OCI-LY7 (cell line): ENCODE data around the gene CWC22. TPM values are rescaled to one million over a fixed set of nuclear protein-coding genes. Genes with fewer than 3 reads are reported as not detected.
"Not testable (repeated sequence)": the region's sequence is repeated elsewhere in the genome, so short reads cannot be mapped to it uniquely, and the experiment has no call there.

Experiments
- BruUV-seq: library from RNA; stranded (reverse); fragments of 400-500 nt; replicated peaks from 2 replicates; lab custom pipeline; 2021; lab: Mats Ljungman, UMichigan
- CTCF ChIA-PET: fragments of 300-600 bp; sonication (Branson Sonifier 250); formaldehyde crosslinking; loops from one replicate; lab custom pipeline; 2022; ENCODE audit warnings: antibody characterized with exemption; ENCODE audit not compliant: unreplicated experiment; lab: Charles Lee
- POLR2A ChIA-PET: fragments of 300-600 bp; sonication (Branson Sonifier 250); formaldehyde crosslinking; loops from one replicate; lab custom pipeline; 2022; ENCODE audit warnings: antibody characterized with exemption; lab: Charles Lee
- DNase-seq: peaks from one replicate; pipeline ENCODE4 v3.0.0-alpha.2; 2015; ENCODE audit warnings: low spot score
- H2AFZ ChIP-seq: fragments of 200-600 bp; sonication (generic), shearing (Covaris generic); 2 replicates; pipeline ENCODE4 v1.6.1; 2014; ENCODE audit warnings: mild to moderate bottlenecking, antibody characterized with exemption, low read length, moderate library complexity
- H3K27ac ChIP-seq: fragments of 200-600 bp; sonication (generic); 2 replicates; pipeline ENCODE4 v1.5.1; 2014; ENCODE audit warnings: mixed run types, low read depth, mild to moderate bottlenecking, moderate library complexity, low read length, inconsistent platforms; ENCODE audit not compliant: poor library complexity, severe bottlenecking
- H3K36me3 ChIP-seq: fragments of 200-600 bp; sonication (generic); 2 replicates; pipeline ENCODE4 v1.6.1; 2014; ENCODE audit warnings: mild to moderate bottlenecking, antibody characterized with exemption, low read length, moderate library complexity, mixed read lengths; ENCODE audit not compliant: insufficient read depth
- H3K4me1 ChIP-seq: fragments of 200-600 bp; sonication (generic); 2 replicates; pipeline ENCODE4 v1.5.1; 2014; ENCODE audit warnings: mild to moderate bottlenecking, low read length; ENCODE audit not compliant: insufficient read depth, poor library complexity, severe bottlenecking
- H3K4me2 ChIP-seq: fragments of 200-600 bp; sonication (generic); 2 replicates; pipeline ENCODE4 v1.6.1; 2014; ENCODE audit warnings: mild to moderate bottlenecking, low read length
- H3K4me3 ChIP-seq: fragments of 200-600 bp; sonication (generic); 2 replicates; pipeline ENCODE4 v1.5.1; 2014; ENCODE audit warnings: mild to moderate bottlenecking, low read depth, low read length; ENCODE audit not compliant: poor library complexity, severe bottlenecking
- H3K79me2 ChIP-seq: fragments of 200-600 bp; sonication (generic); 2 replicates; pipeline ENCODE4 v1.6.1; 2016; ENCODE audit warnings: low read depth, mild to moderate bottlenecking, low read length, moderate library complexity, mixed read lengths; ENCODE audit not compliant: insufficient read depth
- H3K9me2 ChIP-seq: fragments of 200-600 bp; sonication (generic); 2 replicates; pipeline ENCODE4 v1.6.1; 2016; ENCODE audit warnings: mild to moderate bottlenecking, low read length, mixed read lengths; ENCODE audit not compliant: insufficient read depth
- H3K9me3 ChIP-seq: fragments of 200-600 bp; sonication (generic); 2 replicates; pipeline ENCODE4 v1.6.1; 2014; ENCODE audit warnings: mild to moderate bottlenecking, mixed run types, low read length, mixed read lengths
- H4K20me1 ChIP-seq: fragments of 200-600 bp; sonication (generic); 2 replicates; pipeline ENCODE4 v1.6.1; 2014; ENCODE audit warnings: mild to moderate bottlenecking, antibody characterized with exemption, low read length, moderate library complexity, mixed read lengths; ENCODE audit not compliant: insufficient read depth
- EZH2phosphoT487 ChIP-seq: fragments of 200-600 bp; sonication (generic); IDR thresholded peaks from 2 replicates; pipeline ENCODE4 v1.6.1; 2018; ENCODE audit warnings: low read depth, borderline replicate concordance, mild to moderate bottlenecking, mixed run types, antibody characterized with exemption, low read length, moderate library complexity, mixed read lengths
- intact Hi-C: fragments of 100-400 bp; cut with micrococcal nuclease; formaldehyde crosslinking; loops from one replicate; pipeline ENCODE4 v1.10.0; 2022; ENCODE audit not compliant: unreplicated experiment
- total RNA-seq, 2 experiments: library from RNA; depleted of rRNA in 1 of 2; stranded (reverse); fragments of >200 nt in 1 of 2; shearing (Covaris generic) in 1 of 2; gene quantifications; 2 replicates each; pipeline ENCODE4 v1.2.3, GENCODE V29; 2014 to 2022
- TF ChIP-seq, protein P1 (sequence below): fragments of 200-600 bp; sonication (generic); conservative IDR thresholded peaks from 2 replicates; pipeline ENCODE4 v1.5.1; 2014; ENCODE audit warnings: mild to moderate bottlenecking, antibody characterized with exemption, low read length, moderate library complexity, mixed read lengths

Gene CWC22
- total RNA-seq, 2 experiments from 2014 or later: 11.6 to 20.0 TPM

DNA sequence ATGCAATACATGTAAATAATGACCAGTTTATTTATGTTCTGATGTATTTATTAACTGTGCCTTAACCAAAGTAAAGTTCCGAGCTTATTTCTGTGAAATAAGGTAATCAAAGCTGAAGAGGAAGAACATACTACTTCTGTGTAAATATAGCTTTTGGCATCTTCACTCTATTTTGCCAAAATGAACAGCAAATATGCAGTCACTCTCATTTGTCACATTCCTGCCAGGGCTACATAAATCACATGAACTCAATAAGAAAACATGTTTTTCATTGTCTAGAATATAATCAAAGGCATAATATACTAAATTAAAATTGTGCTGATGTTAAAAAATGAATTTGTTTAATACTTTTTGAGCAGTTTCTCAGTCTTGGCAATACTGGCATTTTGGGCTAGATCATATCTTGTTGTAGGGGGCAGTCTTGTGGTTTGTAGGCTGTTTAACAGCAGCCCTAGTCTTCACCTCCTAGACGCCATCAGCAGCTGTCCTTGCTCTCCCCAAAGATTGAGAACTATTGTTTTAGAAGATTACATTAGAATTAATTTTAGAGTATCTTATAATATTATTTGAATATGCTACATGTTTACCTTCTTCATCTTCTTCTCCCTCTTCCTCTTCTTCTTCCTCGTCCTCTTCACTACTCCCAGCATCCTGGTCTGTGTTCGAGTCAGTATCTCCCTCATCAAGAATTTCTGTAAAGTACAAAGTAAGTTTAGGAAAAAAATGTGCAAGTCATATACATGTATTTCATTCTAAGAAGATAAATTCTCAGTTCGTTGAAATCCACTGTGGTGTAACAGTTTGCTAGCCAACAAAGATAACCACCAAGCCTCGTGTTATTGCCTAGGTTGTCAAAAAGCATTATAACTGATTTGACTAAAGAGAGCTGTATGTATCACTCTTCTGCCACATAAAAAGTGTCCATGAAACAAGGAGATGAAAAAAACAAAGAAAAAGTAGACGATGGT, 41.5 kb downstream of the CWC22 start:
- no peaks in the 10 kb centered on the region for H3K79me2 ChIP-seq
- TF ChIP-seq, protein P1, sequence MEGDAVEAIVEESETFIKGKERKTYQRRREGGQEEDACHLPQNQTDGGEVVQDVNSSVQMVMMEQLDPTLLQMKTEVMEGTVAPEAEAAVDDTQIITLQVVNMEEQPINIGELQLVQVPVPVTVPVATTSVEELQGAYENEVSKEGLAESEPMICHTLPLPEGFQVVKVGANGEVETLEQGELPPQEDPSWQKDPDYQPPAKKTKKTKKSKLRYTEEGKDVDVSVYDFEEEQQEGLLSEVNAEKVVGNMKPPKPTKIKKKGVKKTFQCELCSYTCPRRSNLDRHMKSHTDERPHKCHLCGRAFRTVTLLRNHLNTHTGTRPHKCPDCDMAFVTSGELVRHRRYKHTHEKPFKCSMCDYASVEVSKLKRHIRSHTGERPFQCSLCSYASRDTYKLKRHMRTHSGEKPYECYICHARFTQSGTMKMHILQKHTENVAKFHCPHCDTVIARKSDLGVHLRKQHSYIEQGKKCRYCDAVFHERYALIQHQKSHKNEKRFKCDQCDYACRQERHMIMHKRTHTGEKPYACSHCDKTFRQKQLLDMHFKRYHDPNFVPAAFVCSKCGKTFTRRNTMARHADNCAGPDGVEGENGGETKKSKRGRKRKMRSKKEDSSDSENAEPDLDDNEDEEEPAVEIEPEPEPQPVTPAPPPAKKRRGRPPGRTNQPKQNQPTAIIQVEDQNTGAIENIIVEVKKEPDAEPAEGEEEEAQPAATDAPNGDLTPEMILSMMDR: no peak
- TF ChIP-seq EZH2phosphoT487: no peak
- no peaks in the 10 kb centered on the region for H4K20me1 ChIP-seq
- no peak for DNase-seq
- no peak overlapping the region for H2AFZ ChIP-seq
- H3K36me3 ChIP-seq: peaks cover 74% of the 10 kb centered on the region
- POLR2A ChIA-PET: no interaction called here
- no peak overlapping the region for H3K4me3 ChIP-seq
- no peaks in the 10 kb centered on the region for H3K9me2 ChIP-seq
- intact Hi-C loops: no loop called here
- no peaks in the 10 kb centered on the region for H3K4me1 ChIP-seq
- H3K9me3 ChIP-seq: no peaks in the 10 kb centered on the region
- no TSS peak for BruUV-seq
- no peak overlapping the region for H3K27ac ChIP-seq
- H3K4me2 ChIP-seq: no peak overlapping the region
- CTCF ChIA-PET: no interaction called here

DNA sequence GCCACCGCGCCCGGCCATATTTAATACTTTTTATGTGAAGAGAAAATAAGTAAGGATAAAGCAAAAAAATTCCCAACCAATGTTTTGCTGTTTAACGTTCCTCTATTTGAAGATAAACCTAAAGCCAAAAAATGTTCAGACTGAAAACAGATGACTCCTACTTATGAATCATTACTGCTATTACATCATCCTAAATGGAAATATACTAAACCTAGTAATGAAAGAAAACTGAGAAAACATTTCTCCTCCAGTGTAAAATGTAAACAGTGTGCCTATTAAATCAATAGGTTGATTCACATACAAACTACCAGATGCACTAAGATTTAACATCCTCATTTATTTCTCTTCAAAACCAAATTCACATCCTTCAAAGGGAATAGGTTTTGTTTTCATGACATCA, 43.5 kb downstream of the CWC22 start:
- H3K36me3 ChIP-seq: peaks cover 66% of the 10 kb centered on the region

DNA sequence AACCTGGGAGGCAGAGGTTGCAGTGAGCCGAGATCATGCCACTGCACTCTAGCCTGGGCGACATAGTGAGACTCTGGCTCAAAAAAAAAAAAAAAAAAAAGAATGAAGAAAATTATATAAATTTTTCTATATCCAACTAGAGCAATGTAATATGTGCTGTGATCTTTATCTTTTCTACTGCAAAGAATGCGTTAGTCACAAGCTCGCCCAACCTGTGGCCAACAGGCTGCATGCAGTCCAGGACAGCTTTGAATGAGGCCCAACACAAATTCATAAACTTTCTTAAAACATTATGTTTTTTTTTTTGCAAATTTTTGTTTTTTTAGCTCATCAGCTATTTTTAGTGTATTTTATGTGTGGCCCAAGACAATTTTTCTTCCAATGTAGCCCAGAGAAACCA, 48.8 kb downstream of the CWC22 start:
- H3K27ac ChIP-seq, H3K9me3 ChIP-seq, BruUV-seq, H2AFZ ChIP-seq, H3K4me2 ChIP-seq, DNase-seq, intact Hi-C loops, CTCF ChIA-PET, H3K9me2 ChIP-seq, H3K79me2 ChIP-seq, H4K20me1 ChIP-seq, H3K4me3 ChIP-seq, H3K4me1 ChIP-seq: not testable (repeated sequence)
- H3K36me3 ChIP-seq: peaks cover 51% of the 10 kb centered on the region
- POLR2A ChIA-PET: interaction anchor here (0.6 to 1.4 kb wide), 4 partner anchors 11 to 301 kb away, joined by 3 to 6 read pairs (median 3); no protein-coding TSS in a partner anchor

More for the DNA sequence above, 43.5 kb downstream of the CWC22 start:
- BruUV-seq: no TSS peak
- intact Hi-C loops: no loop called here
- H3K4me3 ChIP-seq: no peak overlapping the region
- H3K79me2 ChIP-seq: no peaks in the 10 kb centered on the region
- no peak for DNase-seq
- CTCF ChIA-PET: no interaction called here
- H3K4me2 ChIP-seq: no peak overlapping the region
- H3K9me3 ChIP-seq: no peaks in the 10 kb centered on the region
- H3K9me2 ChIP-seq: no peaks in the 10 kb centered on the region
- H2AFZ ChIP-seq: no peak overlapping the region
- POLR2A ChIA-PET: interaction anchor here (0.7 kb wide), 1 partner anchor 15 kb away, joined by 3 read pairs; no protein-coding TSS in a partner anchor
- H3K4me1 ChIP-seq: no peaks in the 10 kb centered on the region
- H4K20me1 ChIP-seq: no peaks in the 10 kb centered on the region
- H3K27ac ChIP-seq: no peak overlapping the region
- no peak for TF ChIP-seq EZH2phosphoT487
- TF ChIP-seq, protein P1: no peak
